Loucy (cell line): ENCODE data around the gene CACNA1C.
A peak's percentile ranks its signal among the peaks of the same experiment; 100 is the strongest.

ENCODE experiments used
- H2AFZ ChIP-seq: fragments of 200-600 bp; sonication (generic); 2 replicates; pipeline ENCODE4 v1.6.0; 2016; ENCODE audit warnings: antibody characterized with exemption, mild to moderate bottlenecking, low read length, moderate library complexity
- H3F3A ChIP-seq: fragments of 200-600 bp; 2 replicates; pipeline ENCODE4 v1.6.0; 2016; ENCODE audit warnings: antibody characterized with exemption, low read depth, mild to moderate bottlenecking
- H3K27me3 ChIP-seq: fragments of 200-600 bp; sonication (generic); 2 replicates; pipeline ENCODE4 v1.6.1; 2014; ENCODE audit warnings: low read length, mild to moderate bottlenecking; ENCODE audit not compliant: insufficient read depth, poor library complexity, severe bottlenecking
- H3K36me3 ChIP-seq: fragments of 200-600 bp; sonication (generic); 2 replicates; pipeline ENCODE4 v1.6.1; 2016; ENCODE audit warnings: low read length; ENCODE audit not compliant: insufficient read depth
- H3K4me1 ChIP-seq: fragments of 200-600 bp; sonication (generic); 2 replicates; pipeline ENCODE4 v1.5.1; 2014; ENCODE audit warnings: low read length, mild to moderate bottlenecking; ENCODE audit not compliant: insufficient read depth, poor library complexity, severe bottlenecking
- H3K4me2 ChIP-seq: fragments of 200-600 bp; sonication (generic); 2 replicates; pipeline ENCODE4 v1.6.0; 2014; ENCODE audit warnings: antibody characterized with exemption, low read length, low read depth, mild to moderate bottlenecking; ENCODE audit not compliant: poor library complexity, severe bottlenecking
- H3K4me3 ChIP-seq: fragments of 200-600 bp; sonication (generic); 2 replicates; pipeline ENCODE4 v1.5.1; 2014; ENCODE audit warnings: low read length, mild to moderate bottlenecking, mixed read lengths; ENCODE audit not compliant: poor library complexity, severe bottlenecking
- H3K79me2 ChIP-seq: fragments of 200-600 bp; sonication (generic); 2 replicates; pipeline ENCODE4 v1.6.1; 2014; ENCODE audit warnings: low read length; ENCODE audit not compliant: insufficient read depth
- H3K9ac ChIP-seq: fragments of 200-600 bp; sonication (generic); 2 replicates; pipeline ENCODE4 v1.6.0; 2014; ENCODE audit warnings: mild to moderate bottlenecking, low read depth, low read length, moderate library complexity; ENCODE audit not compliant: poor library complexity, severe bottlenecking
- H3K9me2 ChIP-seq: fragments of 200-600 bp; sonication (generic); replicated peaks from 2 replicates; pipeline ENCODE4 v1.6.1; 2016; ENCODE audit warnings: low read depth, low read length, mixed read lengths
- H3K9me3 ChIP-seq: fragments of 200-600 bp; sonication (generic); 2 replicates; pipeline ENCODE4 v1.6.1; 2014; ENCODE audit warnings: mild to moderate bottlenecking, antibody characterized with exemption, low read length, low read depth; ENCODE audit not compliant: insufficient read depth
- H4K20me1 ChIP-seq: fragments of 200-600 bp; sonication (generic); 2 replicates; pipeline ENCODE4 v1.6.0; 2014; ENCODE audit warnings: antibody characterized with exemption, low read length, mild to moderate bottlenecking; ENCODE audit not compliant: insufficient read depth, poor library complexity, severe bottlenecking
- EZH2phosphoT487 ChIP-seq: fragments of 200-600 bp; IDR thresholded peaks from 2 replicates; pipeline ENCODE4 v1.6.1; 2018; ENCODE audit warnings: antibody characterized with exemption, mild to moderate bottlenecking, moderate library complexity, borderline replicate concordance
- TF ChIP-seq, protein P1 (sequence below): fragments of 200-600 bp; sonication (generic); conservative IDR thresholded peaks from 2 replicates; pipeline ENCODE4 v1.5.1; 2014; ENCODE audit warnings: mild to moderate bottlenecking, antibody characterized with exemption, low read length

The CACNA1C gene

DNA sequence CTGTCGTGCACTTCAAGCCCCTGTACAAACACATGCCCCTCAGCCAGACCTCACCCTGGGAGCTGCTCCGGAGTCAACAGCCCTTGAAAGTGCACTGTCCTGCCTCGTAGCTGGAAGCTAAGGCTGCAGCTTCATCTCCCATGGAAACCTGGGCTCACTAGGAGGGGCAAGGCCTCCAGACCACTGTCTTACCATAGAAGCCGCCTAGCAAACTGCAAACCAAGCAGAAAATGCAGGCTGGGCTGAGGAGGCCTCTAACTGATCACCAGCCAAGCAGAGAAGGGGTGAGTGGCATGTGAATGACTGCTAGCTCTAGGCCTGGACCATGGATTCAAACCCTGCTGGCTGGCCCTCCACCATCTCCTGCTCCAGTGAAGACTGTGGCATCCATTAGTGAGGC is 340.2 kb downstream of the CACNA1C start:
- TF ChIP-seq, protein P1, sequence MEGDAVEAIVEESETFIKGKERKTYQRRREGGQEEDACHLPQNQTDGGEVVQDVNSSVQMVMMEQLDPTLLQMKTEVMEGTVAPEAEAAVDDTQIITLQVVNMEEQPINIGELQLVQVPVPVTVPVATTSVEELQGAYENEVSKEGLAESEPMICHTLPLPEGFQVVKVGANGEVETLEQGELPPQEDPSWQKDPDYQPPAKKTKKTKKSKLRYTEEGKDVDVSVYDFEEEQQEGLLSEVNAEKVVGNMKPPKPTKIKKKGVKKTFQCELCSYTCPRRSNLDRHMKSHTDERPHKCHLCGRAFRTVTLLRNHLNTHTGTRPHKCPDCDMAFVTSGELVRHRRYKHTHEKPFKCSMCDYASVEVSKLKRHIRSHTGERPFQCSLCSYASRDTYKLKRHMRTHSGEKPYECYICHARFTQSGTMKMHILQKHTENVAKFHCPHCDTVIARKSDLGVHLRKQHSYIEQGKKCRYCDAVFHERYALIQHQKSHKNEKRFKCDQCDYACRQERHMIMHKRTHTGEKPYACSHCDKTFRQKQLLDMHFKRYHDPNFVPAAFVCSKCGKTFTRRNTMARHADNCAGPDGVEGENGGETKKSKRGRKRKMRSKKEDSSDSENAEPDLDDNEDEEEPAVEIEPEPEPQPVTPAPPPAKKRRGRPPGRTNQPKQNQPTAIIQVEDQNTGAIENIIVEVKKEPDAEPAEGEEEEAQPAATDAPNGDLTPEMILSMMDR: no peak
- TF ChIP-seq EZH2phosphoT487: no peak
- no peaks in the 10 kb centered on the region for H3K9me2 ChIP-seq
- H2AFZ ChIP-seq: no peak overlapping the region
- no peak overlapping the region for H3K4me3 ChIP-seq
- H3K79me2 ChIP-seq: no peaks in the 10 kb centered on the region
- no peaks in the 10 kb centered on the region for H3F3A ChIP-seq
- H3K9me3 ChIP-seq: no peaks in the 10 kb centered on the region
- H3K4me1 ChIP-seq: no peaks in the 10 kb centered on the region
- no peak overlapping the region for H3K9ac ChIP-seq
- H3K27me3 ChIP-seq: no peaks in the 10 kb centered on the region
- no peaks in the 10 kb centered on the region for H4K20me1 ChIP-seq
- no peak overlapping the region for H3K4me2 ChIP-seq
- H3K36me3 ChIP-seq: no peaks in the 10 kb centered on the region

GRCh38 chr12:2393996-2394395 is 341.2 kb downstream of the CACNA1C start:
- TF ChIP-seq EZH2phosphoT487: no peak
- TF ChIP-seq, protein P1: no peak
- no peak overlapping the region for H3K4me2 ChIP-seq
- no peaks in the 10 kb centered on the region for H3F3A ChIP-seq
- H3K27me3 ChIP-seq: no peaks in the 10 kb centered on the region
- H3K9me3 ChIP-seq: no peaks in the 10 kb centered on the region
- H3K79me2 ChIP-seq: no peaks in the 10 kb centered on the region
- H4K20me1 ChIP-seq: no peaks in the 10 kb centered on the region
- no peak overlapping the region for H3K9ac ChIP-seq
- H3K4me3 ChIP-seq: no peak overlapping the region
- H3K4me1 ChIP-seq: no peaks in the 10 kb centered on the region
- H2AFZ ChIP-seq: no peak overlapping the region
- no peaks in the 10 kb centered on the region for H3K9me2 ChIP-seq
- H3K36me3 ChIP-seq: no peaks in the 10 kb centered on the region

DNA sequence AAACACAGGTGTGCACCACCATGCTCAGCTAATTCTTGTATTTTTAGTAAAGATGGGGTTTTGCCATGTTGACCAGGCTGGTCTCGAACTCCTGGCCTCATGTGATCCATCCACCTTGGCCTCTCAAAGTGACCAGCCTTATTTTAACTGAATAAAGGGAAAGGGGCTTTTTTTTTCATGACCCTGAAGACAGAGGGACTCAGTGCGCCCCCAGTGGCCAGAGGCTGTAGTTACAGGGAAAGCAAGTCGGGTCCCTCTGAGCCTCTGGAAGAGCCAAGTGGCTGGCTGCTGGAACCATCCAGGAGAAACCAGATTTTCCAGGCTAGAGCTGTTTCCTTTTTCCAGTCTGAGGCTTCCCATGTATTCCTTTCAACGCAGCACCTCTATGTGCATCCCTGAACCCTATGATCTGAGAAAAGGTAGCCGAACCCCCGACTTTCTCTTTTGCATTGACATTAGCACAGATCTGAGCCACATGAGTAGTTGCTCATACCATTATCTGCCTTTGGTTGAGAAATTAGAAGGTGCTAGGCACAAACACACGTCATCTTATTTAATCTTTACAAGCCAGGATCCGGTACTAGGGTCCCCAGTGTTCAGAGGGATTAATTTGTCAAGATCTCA is 342.7 kb downstream of the CACNA1C start:
- H4K20me1 ChIP-seq: no peaks in the 10 kb centered on the region
- H3F3A ChIP-seq: no peaks in the 10 kb centered on the region
- no peak overlapping the region for H2AFZ ChIP-seq
- no peak overlapping the region for H3K4me3 ChIP-seq
- H3K79me2 ChIP-seq: no peaks in the 10 kb centered on the region
- no peak overlapping the region for H3K4me2 ChIP-seq
- H3K4me1 ChIP-seq: no peaks in the 10 kb centered on the region
- no peaks in the 10 kb centered on the region for H3K27me3 ChIP-seq
- no peaks in the 10 kb centered on the region for H3K36me3 ChIP-seq
- TF ChIP-seq EZH2phosphoT487: no peak
- TF ChIP-seq, protein P1: peak; percentile 91
- no peaks in the 10 kb centered on the region for H3K9me2 ChIP-seq
- H3K9me3 ChIP-seq: no peaks in the 10 kb centered on the region
- H3K9ac ChIP-seq: no peak overlapping the region
